Calu3 (cell line): ENCODE measurements around the gene CALML4. TPM values are rescaled to one million over a fixed set of nuclear protein-coding genes. Genes with fewer than 3 reads are reported as not detected.

Experiments used
- BruUV-seq: library from RNA; stranded (reverse); fragments of 400-500 nt; replicated peaks from 2 replicates; lab custom pipeline; 2021; lab: Mats Ljungman, UMichigan
- CTCF ChIA-PET: fragments of 300-600 bp; sonication (Branson Sonifier 250); formaldehyde crosslinking; loops from one replicate; lab custom pipeline; 2022; ENCODE audit warnings: antibody characterized with exemption; lab: Charles Lee
- DNase-seq: peaks from one replicate; pipeline ENCODE4 v3.0.0; 2022
- H3K27ac Mint-ChIP-seq: one replicate; pipeline ENCODE4 v1.8.0; 2022; ENCODE audit warnings: mixed read lengths; ENCODE audit not compliant: unreplicated experiment
- H3K27me3 Mint-ChIP-seq: one replicate; pipeline ENCODE4 v1.8.0; 2022; ENCODE audit warnings: mixed read lengths; ENCODE audit not compliant: unreplicated experiment
- H3K36me3 Mint-ChIP-seq: one replicate; pipeline ENCODE4 v1.8.0; 2022; ENCODE audit warnings: mild to moderate bottlenecking, moderate library complexity, mixed read lengths; ENCODE audit not compliant: insufficient read depth, unreplicated experiment
- H3K4me1 Mint-ChIP-seq: one replicate; pipeline ENCODE4 v1.8.0; 2022; ENCODE audit warnings: mild to moderate bottlenecking, low read depth, mixed read lengths; ENCODE audit not compliant: unreplicated experiment
- H3K4me3 Mint-ChIP-seq: one replicate; pipeline ENCODE4 v1.8.0; 2022; ENCODE audit warnings: mild to moderate bottlenecking, low read depth, moderate library complexity, mixed read lengths; ENCODE audit not compliant: unreplicated experiment
- H3K9me3 Mint-ChIP-seq: one replicate; pipeline ENCODE4 v1.8.0; 2022; ENCODE audit warnings: low read depth, mixed read lengths; ENCODE audit not compliant: unreplicated experiment
- CTCF ChIP-seq: fragments of 200-600 bp; IDR thresholded peaks from one replicate; pipeline ENCODE4 v1.8.0; 2022; ENCODE audit warnings: antibody characterized with exemption; ENCODE audit not compliant: unreplicated experiment
- intact Hi-C: fragments of 100-400 bp; cut with micrococcal nuclease; formaldehyde crosslinking; loops from one replicate; pipeline ENCODE4 v1.10.0; 2022; ENCODE audit not compliant: unreplicated experiment
- total RNA-seq: library from RNA; stranded (reverse); gene quantifications from 2 replicates; pipeline ENCODE4 v1.2.3, GENCODE V29; 2022

The CALML4 gene
- total RNA-seq, 1 experiment from 2014 or later, result 24.1 TPM

GRCh38 chr15:68205954-68206539 lies 915 bp upstream of the CALML4 start:
- CTCF ChIA-PET, result interaction anchor here (0.9 to 1.7 kb wide), 2 partner anchors 11 to 47 kb away, joined by 3 to 4 read pairs; no protein-coding TSS in a partner anchor
- BruUV-seq, result no TSS peak
- Mint-ChIP-seq H3K36me3 (peaks cover 17% of the 10 kb centered on the region), H3K9me3 (no peaks in the 10 kb centered on the region), H3K27me3 (no peaks in the 10 kb centered on the region), H3K4me1 (peaks cover 14% of the 10 kb centered on the region), H3K27ac (peak overlapping the region; percentile 66), H3K4me3 (peak overlapping the region; percentile 56)
- peak; percentile 52 for DNase-seq
- intact Hi-C loops, result no loop called here
- no peak for TF ChIP-seq CTCF

GRCh38 chr15:68205558-68205944 lies 419 bp upstream of the CALML4 start:
- no peak for DNase-seq
- H3K27ac Mint-ChIP-seq, result peak overlapping the region; percentile 66
- peaks cover 14% of the 10 kb centered on the region for H3K4me1 Mint-ChIP-seq
- intact Hi-C loops, result no loop called here
- H3K36me3 Mint-ChIP-seq, result peaks cover 17% of the 10 kb centered on the region
- no peaks in the 10 kb centered on the region for H3K27me3 Mint-ChIP-seq
- H3K9me3 Mint-ChIP-seq, result no peaks in the 10 kb centered on the region
- BruUV-seq, result no TSS peak
- peak overlapping the region; percentile 56 for H3K4me3 Mint-ChIP-seq
- CTCF ChIA-PET, result interaction anchor here (0.8 to 1.7 kb wide), 3 partner anchors 11 to 47 kb away, joined by 3 to 4 read pairs (median 4); no protein-coding TSS in a partner anchor
- TF ChIP-seq CTCF, result no peak

- peaks cover 22% of the 10 kb centered on the region for H3K36me3 Mint-ChIP-seq
- CTCF ChIA-PET, result no interaction called here
- no peaks in the 10 kb centered on the region for H3K9me3 Mint-ChIP-seq
- TF ChIP-seq CTCF, result no peak
- peak overlapping the region; percentile 56 for H3K4me3 Mint-ChIP-seq
- peak overlapping the region; percentile 66 for H3K27ac Mint-ChIP-seq
- H3K27me3 Mint-ChIP-seq, result no peaks in the 10 kb centered on the region
- no peak for DNase-seq
- H3K4me1 Mint-ChIP-seq, result peaks cover 14% of the 10 kb centered on the region
- intact Hi-C loops, result no loop called here
- no TSS peak for BruUV-seq
These were observed 771 bp downstream of the CALML4 start for GRCh38 chr15:68204361-68204760.

GRCh38 chr15:68203956-68204355 lies 1.2 kb downstream of the CALML4 start:
- CTCF ChIA-PET, result no interaction called here
- intact Hi-C loops, result no loop called here
- H3K27me3 Mint-ChIP-seq, result no peaks in the 10 kb centered on the region
- H3K36me3 Mint-ChIP-seq, result peaks cover 25% of the 10 kb centered on the region
- no peaks in the 10 kb centered on the region for H3K9me3 Mint-ChIP-seq
- no TSS peak for BruUV-seq
- no peak for TF ChIP-seq CTCF
- H3K4me3 Mint-ChIP-seq, result no peak overlapping the region
- no peak overlapping the region for H3K27ac Mint-ChIP-seq
- DNase-seq, result no peak
- H3K4me1 Mint-ChIP-seq, result peaks cover 14% of the 10 kb centered on the region
